IMR-90 (cell line): ENCODE measurements around the gene CD84. TPM values are rescaled to one million over a fixed set of nuclear protein-coding genes. Genes with fewer than 3 reads are reported as not detected.

Experiments used
- ATAC-seq: fragments of 200-7000 bp; cut with Tn5 transposase; 2 replicates; pipeline ENCODE4 v1.9.1; 2020; ENCODE audit warnings: low read depth, mild to moderate bottlenecking, moderate library complexity
- BruUV-seq: library from RNA; stranded (reverse); fragments of 400-500 nt; replicated peaks from 2 replicates; lab custom pipeline; 2021; lab: Mats Ljungman, UMichigan
- CTCF ChIA-PET: fragments of 300-600 bp; formaldehyde crosslinking; extraction: SDS; loops from one replicate; lab custom pipeline; 2021; ENCODE audit warnings: antibody characterized with exemption; lab: Yijun Ruan, JAX
- POLR2A ChIA-PET: fragments of 300-600 bp; sonication (Branson Sonifier 250); formaldehyde crosslinking; loops from one replicate; lab custom pipeline; 2022; ENCODE audit warnings: antibody characterized with exemption; ENCODE audit not compliant: unreplicated experiment; lab: Charles Lee
- DNase-seq: peaks from one replicate; pipeline ENCODE4 v3.0.0; 2013
- H2AFZ ChIP-seq: replicated peaks from 2 replicates; pipeline ENCODE3; 2013; ENCODE audit warnings: low read length, mild to moderate bottlenecking; ENCODE audit not compliant: poor library complexity
- H2AK5ac ChIP-seq: 2 replicates; pipeline ENCODE4 v1.6.1; 2013; ENCODE audit warnings: low read depth, low read length, inconsistent platforms
- H2AK9ac ChIP-seq: replicated peaks from 2 replicates; pipeline ENCODE3; 2013; ENCODE audit warnings: mild to moderate bottlenecking, low read depth, low read length, moderate library complexity; ENCODE audit not compliant: poor library complexity
- H2BK120ac ChIP-seq: 2 replicates; pipeline ENCODE4 v1.6.1; 2013; ENCODE audit warnings: low read depth, low read length, inconsistent platforms
- H2BK15ac ChIP-seq: 3 replicates; pipeline ENCODE4 v1.6.1; 2013; ENCODE audit warnings: low read depth, low read length, inconsistent platforms
- H2BK20ac ChIP-seq: 2 replicates; pipeline ENCODE4 v1.6.1; 2013; ENCODE audit warnings: low read depth, mild to moderate bottlenecking, inconsistent platforms, low read length, moderate library complexity
- H2BK5ac ChIP-seq: 2 replicates; pipeline ENCODE4 v1.6.1; 2013; ENCODE audit warnings: mild to moderate bottlenecking, low read depth, low read length, inconsistent platforms; ENCODE audit not compliant: poor library complexity, severe bottlenecking
- H3K14ac ChIP-seq: replicated peaks from 2 replicates; pipeline ENCODE4 v1.6.1; 2013; ENCODE audit warnings: low read depth, low read length, inconsistent platforms
- H3K18ac ChIP-seq: 2 replicates; pipeline ENCODE4 v1.6.1; 2013; ENCODE audit warnings: low read depth, low read length, control low read depth
- H3K23ac ChIP-seq: 2 replicates; pipeline ENCODE4 v1.6.1; 2013; ENCODE audit warnings: low read depth, low read length, inconsistent platforms
- H3K27ac ChIP-seq: 2 replicates; pipeline ENCODE4 v1.5.1; 2013; ENCODE audit warnings: mild to moderate bottlenecking, control low read depth, low read length; ENCODE audit not compliant: insufficient read depth
- H3K27me3 ChIP-seq: 2 replicates; pipeline ENCODE4 v1.6.1; 2013; ENCODE audit warnings: low read length; ENCODE audit not compliant: control insufficient read depth, insufficient read depth
- H3K36me3 ChIP-seq: 2 replicates; pipeline ENCODE4 v1.6.1; 2013; ENCODE audit warnings: low read length, mixed read lengths; ENCODE audit not compliant: control insufficient read depth, insufficient read depth
- H3K4ac ChIP-seq: 2 replicates; pipeline ENCODE4 v1.6.1; 2013; ENCODE audit warnings: low read depth, low read length, inconsistent platforms
- H3K4me1 ChIP-seq: 2 replicates; pipeline ENCODE4 v1.6.1; 2013; ENCODE audit warnings: low read length, mixed read lengths; ENCODE audit not compliant: control insufficient read depth, insufficient read depth
- H3K4me2 ChIP-seq: 2 replicates; pipeline ENCODE4 v1.6.1; 2013; ENCODE audit warnings: low read depth, mild to moderate bottlenecking, control low read depth, low read length, moderate library complexity
- H3K4me3 ChIP-seq: 2 replicates; pipeline ENCODE4 v1.5.1; 2013; ENCODE audit warnings: low read depth, mild to moderate bottlenecking, control low read depth, low read length, moderate library complexity; ENCODE audit not compliant: insufficient read depth
- H3K56ac ChIP-seq: 2 replicates; pipeline ENCODE4 v1.6.1; 2013; ENCODE audit warnings: low read length, inconsistent platforms; ENCODE audit not compliant: insufficient read depth; ENCODE audit errors: extremely low read depth
- H3K79me1 ChIP-seq, 2 experiments: 2 replicates each; pipeline ENCODE4 v1.6.1; 2013; ENCODE audit warnings: low read length in 2 of 2, inconsistent platforms in 1 of 2, low read depth in 1 of 2
- H3K9ac ChIP-seq: 2 replicates; pipeline ENCODE4 v1.6.1; 2013; ENCODE audit warnings: low read depth, low read length, control low read depth
- H3K9me1 ChIP-seq: 2 replicates; pipeline ENCODE4 v1.6.1; 2013; ENCODE audit warnings: low read length, inconsistent platforms; ENCODE audit not compliant: insufficient read depth
- H3K9me3 ChIP-seq: 2 replicates; pipeline ENCODE4 v1.6.1; 2013; ENCODE audit warnings: low read length; ENCODE audit not compliant: control insufficient read depth, insufficient read depth
- H4K20me1 ChIP-seq: 2 replicates; pipeline ENCODE4 v1.6.1; 2013; ENCODE audit warnings: low read length, inconsistent platforms; ENCODE audit not compliant: insufficient read depth
- H4K5ac ChIP-seq: 2 replicates; pipeline ENCODE4 v1.6.1; 2013; ENCODE audit warnings: mild to moderate bottlenecking, low read depth, low read length, control low read depth
- H4K8ac ChIP-seq, 2 experiments: 2 replicates each; pipeline ENCODE4 v1.6.1; 2013; ENCODE audit warnings: low read depth in 2 of 2, low read length in 2 of 2, control low read depth in 1 of 2, inconsistent platforms in 1 of 2
- H4K91ac ChIP-seq: 2 replicates; pipeline ENCODE4 v1.6.1; 2013; ENCODE audit warnings: low read depth, low read length, inconsistent platforms; ENCODE audit not compliant: insufficient read depth
- BHLHE40 ChIP-seq: fragments of 150-350 bp; IDR thresholded peaks from 2 replicates; pipeline ENCODE4 v1.6.1; 2016; ENCODE audit warnings: mild to moderate bottlenecking, low read depth, low read length
- MAZ ChIP-seq: IDR thresholded peaks from 2 replicates; pipeline ENCODE4 v1.6.1; 2012; ENCODE audit warnings: low read depth, mild to moderate bottlenecking, low read length, improper control_type of control experiment, moderate library complexity, borderline replicate concordance
- WGBS, 2 experiments: methylation state at CpG; one replicate each; pipeline versions ENCODE4 v1.1.5 to v1.1.7; 2013; ENCODE audit warnings: missing lambda C conversion rate in 2 of 2; ENCODE audit not compliant: insufficient read length in 1 of 2; ENCODE audit errors: extremely low coverage in 2 of 2; 5-methylcytosine and 5-hydroxymethylcytosine counted together
- dilution Hi-C: fragments of 300-500 bp; cut with HindIII; formaldehyde crosslinking; loops from one replicate; pipeline ENCODE4 v1.14.3; 2018; ENCODE audit warnings: low sequenced_read_pairs; ENCODE audit not compliant: unreplicated experiment
- in situ Hi-C: fragments of 300-500 bp; cut with MboI; formaldehyde crosslinking; loops from 3 replicates; pipeline ENCODE4 v1.14.3; 2019; ENCODE audit warnings: low sequenced_read_pairs, inconsistent platforms, mixed read lengths
- intact Hi-C: fragments of 100-400 bp; cut with micrococcal nuclease; formaldehyde crosslinking; loops from 2 replicates; pipeline ENCODE4 v1.10.0; 2022
- polyA plus RNA-seq, 3 experiments: library from polyadenylated mRNA; depleted of rRNA; stranded (reverse); fragments of >200 nt; gene quantifications; 2 replicates each; pipeline ENCODE4 v1.2.3, GENCODE V29; 2012; ENCODE audit warnings: low replicate concordance in 1 of 3
- total RNA-seq: library from RNA; depleted of rRNA; stranded (reverse); fragments of >200 nt; gene quantifications from 2 replicates; pipeline ENCODE4 v1.2.3, GENCODE V29; 2012

Gene CD84
- total and polyA plus RNA-seq, 2 of the 4 experiments (the other 2 are of a cell fraction) = not detected

- ChIA-PET CTCF (interaction anchor here (0.7 kb wide), 1 partner anchor 15 kb away, joined by 10 read pairs; no protein-coding TSS in a partner anchor), POLR2A (no interaction called here)
- H3K79me1 ChIP-seq = no peaks in the 10 kb centered on the region
- WGBS, 2 experiments = 35% methylated on average over 4 of the region's 6 CpGs; no CpG with 5 or more reads in 1 of the 2 experiments
- no peak overlapping the region for H3K18ac ChIP-seq
- H3K4me1 ChIP-seq = no peaks in the 10 kb centered on the region
- H3K56ac ChIP-seq = no peak overlapping the region
- TF ChIP-seq BHLHE40 (no peak), MAZ (no peak)
- no peak overlapping the region for H4K91ac ChIP-seq
- H2BK20ac ChIP-seq = no peak overlapping the region
- H3K4me3 ChIP-seq = no peak overlapping the region
- dilution Hi-C loops (no loop called here), in situ Hi-C loops (no loop called here), intact Hi-C loops (no loop called here)
- no peaks in the 10 kb centered on the region for H3K36me3 ChIP-seq
- H2AFZ ChIP-seq = no peak overlapping the region
- H2BK15ac ChIP-seq = no peak overlapping the region
- H3K9me1 ChIP-seq = no peaks in the 10 kb centered on the region
- H4K5ac ChIP-seq = no peak overlapping the region
- H4K8ac ChIP-seq = no peak overlapping the region
- no peak overlapping the region for H2AK5ac ChIP-seq
- DNase-seq = no peak
- H2BK5ac ChIP-seq = no peak overlapping the region
- H3K4ac ChIP-seq = no peak overlapping the region
- no peaks in the 10 kb centered on the region for H4K20me1 ChIP-seq
- H3K27me3 ChIP-seq = no peaks in the 10 kb centered on the region
- no peaks in the 10 kb centered on the region for H3K9me3 ChIP-seq
- no peak overlapping the region for H2BK120ac ChIP-seq
- ATAC-seq = no peak
- H3K9ac ChIP-seq = no peak overlapping the region
- H2AK9ac ChIP-seq = peak overlapping the region; percentile 16
- no peak overlapping the region for H3K14ac ChIP-seq
- H3K27ac ChIP-seq = no peak overlapping the region
- H3K4me2 ChIP-seq = no peak overlapping the region
- BruUV-seq = no TSS peak
- H3K23ac ChIP-seq = no peak overlapping the region
These were observed 28.7 kb downstream of the CD84 start for GRCh38 chr1:160550572-160551034.
